GM12872 (cell line): ENCODE measurements around the gene NIM1K.

Source experiments
- TF ChIP-seq, protein P1 (sequence below): IDR thresholded peaks from 3 replicates; pipeline ENCODE4 v1.5.1; 2011; ENCODE audit warnings: low read depth, mild to moderate bottlenecking, low read length, moderate library complexity; ENCODE audit not compliant: insufficient read depth

The NIM1K gene

DNA sequence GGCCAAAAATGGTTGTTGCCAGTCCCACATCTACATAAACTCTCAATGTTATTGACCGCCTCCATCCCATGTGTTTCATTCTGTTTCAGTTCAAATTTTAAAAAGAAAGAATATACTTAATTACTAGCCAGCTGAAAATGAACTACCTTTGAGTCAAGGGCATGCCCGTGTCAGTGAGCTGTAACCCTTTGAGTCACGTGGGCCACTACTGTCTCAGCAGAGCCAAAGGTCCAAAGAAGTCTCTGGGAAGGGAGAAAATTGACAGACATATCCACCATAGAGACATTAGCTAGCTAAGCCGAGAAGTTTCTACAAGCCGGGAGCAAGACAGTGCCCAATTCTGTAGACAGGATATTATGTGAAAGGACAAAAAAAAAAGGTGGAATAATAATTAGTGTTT is 59.7 kb downstream of the NIM1K start:
- TF ChIP-seq, protein P1, sequence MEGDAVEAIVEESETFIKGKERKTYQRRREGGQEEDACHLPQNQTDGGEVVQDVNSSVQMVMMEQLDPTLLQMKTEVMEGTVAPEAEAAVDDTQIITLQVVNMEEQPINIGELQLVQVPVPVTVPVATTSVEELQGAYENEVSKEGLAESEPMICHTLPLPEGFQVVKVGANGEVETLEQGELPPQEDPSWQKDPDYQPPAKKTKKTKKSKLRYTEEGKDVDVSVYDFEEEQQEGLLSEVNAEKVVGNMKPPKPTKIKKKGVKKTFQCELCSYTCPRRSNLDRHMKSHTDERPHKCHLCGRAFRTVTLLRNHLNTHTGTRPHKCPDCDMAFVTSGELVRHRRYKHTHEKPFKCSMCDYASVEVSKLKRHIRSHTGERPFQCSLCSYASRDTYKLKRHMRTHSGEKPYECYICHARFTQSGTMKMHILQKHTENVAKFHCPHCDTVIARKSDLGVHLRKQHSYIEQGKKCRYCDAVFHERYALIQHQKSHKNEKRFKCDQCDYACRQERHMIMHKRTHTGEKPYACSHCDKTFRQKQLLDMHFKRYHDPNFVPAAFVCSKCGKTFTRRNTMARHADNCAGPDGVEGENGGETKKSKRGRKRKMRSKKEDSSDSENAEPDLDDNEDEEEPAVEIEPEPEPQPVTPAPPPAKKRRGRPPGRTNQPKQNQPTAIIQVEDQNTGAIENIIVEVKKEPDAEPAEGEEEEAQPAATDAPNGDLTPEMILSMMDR: no peak

DNA sequence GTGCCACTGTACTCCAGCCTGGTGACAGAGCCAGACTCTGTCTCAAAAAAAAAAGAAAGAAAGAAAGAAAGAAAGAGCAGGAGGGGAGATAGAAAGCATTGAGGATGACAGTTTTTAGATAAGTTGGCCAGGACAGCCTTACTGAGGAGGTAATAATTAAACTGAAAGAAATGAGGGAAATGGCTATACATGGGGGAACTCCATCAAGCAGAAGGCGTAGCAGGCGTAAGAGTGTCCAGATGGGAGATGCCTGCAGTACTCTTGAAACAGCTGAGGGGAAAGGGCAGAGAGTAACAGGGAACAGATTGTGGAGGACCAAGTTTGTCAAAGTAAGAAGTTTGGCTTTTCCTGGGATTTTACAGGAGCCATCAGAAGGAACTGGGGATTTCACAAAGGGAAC is 63.7 kb downstream of the NIM1K start:
- TF ChIP-seq, protein P1: no peak

GRCh38 chr5:43256261-43256966 is 64.4 kb downstream of the NIM1K start:
- TF ChIP-seq, protein P1: no peak

- TF ChIP-seq, protein P1: no peak
These were observed 66.1 kb downstream of the NIM1K start for GRCh38 chr5:43258116-43258515.

GRCh38 chr5:43268188-43268820 is 76.3 kb downstream of the NIM1K start:
- TF ChIP-seq, protein P1: no peak

- TF ChIP-seq, protein P1: no peak
These were observed 78.6 kb downstream of the NIM1K start for GRCh38 chr5:43270645-43271044.

GRCh38 chr5:43273552-43273951 is 81.5 kb downstream of the NIM1K start:
- TF ChIP-seq, protein P1: no peak
